Caco-2 (cell line): ENCODE data around the gene KIF16B. TPM values are rescaled to one million over a fixed set of nuclear protein-coding genes. Genes with fewer than 3 reads are reported as not detected.

Experiments used
- BruUV-seq: library from RNA; stranded (reverse); fragments of 400-500 nt; replicated peaks from 2 replicates; lab custom pipeline; 2021; lab: Mats Ljungman, UMichigan
- CTCF ChIA-PET: fragments of 300-600 bp; sonication (Branson Sonifier 250); formaldehyde crosslinking; loops from one replicate; lab custom pipeline; 2022; ENCODE audit warnings: antibody characterized with exemption; lab: Charles Lee
- POLR2A ChIA-PET: fragments of 300-600 bp; sonication (Branson Sonifier 250); formaldehyde crosslinking; loops from one replicate; lab custom pipeline; 2022; ENCODE audit warnings: antibody characterized with exemption; lab: Charles Lee
- DNase-seq, 2 experiments: peaks; one replicate each; pipeline versions ENCODE4 v3.0.0 to v3.0.0-alpha.2; 2020 to 2022
- H3K27me3 ChIP-seq: replicated peaks from 2 replicates; pipeline ENCODE4 v1.6.0; 2011; ENCODE audit warnings: low read length; ENCODE audit not compliant: control insufficient read depth, insufficient read depth
- H3K36me3 ChIP-seq: 2 replicates; pipeline ENCODE4 v1.5.1; 2011; ENCODE audit warnings: low read length; ENCODE audit not compliant: control insufficient read depth, insufficient read depth
- H3K4me1 ChIP-seq: fragments of 250-450 bp; sonication (Bioruptor Pico); 2 replicates; pipeline ENCODE4 v1.5.1; 2020; ENCODE audit warnings: mild to moderate bottlenecking
- H3K4me3 ChIP-seq: 2 replicates; pipeline ENCODE4 v1.5.1; 2011; ENCODE audit warnings: low read depth, mild to moderate bottlenecking, control low read depth, low read length
- H3K9me3 ChIP-seq: fragments of 250-450 bp; sonication (Bioruptor Pico); 2 replicates; pipeline ENCODE4 v1.5.1; 2020; ENCODE audit warnings: mild to moderate bottlenecking, moderate library complexity
- H3K27ac Mint-ChIP-seq: one replicate; pipeline ENCODE4 v1.8.0; 2022; ENCODE audit warnings: mixed read lengths; ENCODE audit not compliant: unreplicated experiment
- H3K27me3 Mint-ChIP-seq: one replicate; pipeline ENCODE4 v1.8.0; 2022; ENCODE audit warnings: mixed read lengths; ENCODE audit not compliant: insufficient read depth, unreplicated experiment
- H3K36me3 Mint-ChIP-seq: one replicate; pipeline ENCODE4 v1.8.0; 2022; ENCODE audit warnings: mild to moderate bottlenecking, mixed read lengths; ENCODE audit not compliant: insufficient read depth, unreplicated experiment
- H3K4me1 Mint-ChIP-seq: one replicate; pipeline ENCODE4 v1.8.0; 2022; ENCODE audit warnings: low read depth, mixed read lengths; ENCODE audit not compliant: unreplicated experiment
- H3K4me3 Mint-ChIP-seq: one replicate; pipeline ENCODE4 v1.8.0; 2022; ENCODE audit warnings: mild to moderate bottlenecking, moderate library complexity, mixed read lengths; ENCODE audit not compliant: unreplicated experiment
- H3K9me3 Mint-ChIP-seq: one replicate; pipeline ENCODE4 v1.8.0; 2022; ENCODE audit warnings: mixed read lengths; ENCODE audit not compliant: unreplicated experiment
- intact Hi-C: fragments of 100-400 bp; cut with micrococcal nuclease; formaldehyde crosslinking; loops from one replicate; pipeline ENCODE4 v1.10.0; 2022; ENCODE audit not compliant: unreplicated experiment
- total RNA-seq: library from RNA; stranded (reverse); gene quantifications from 2 replicates; pipeline ENCODE4 v1.2.3, GENCODE V29; 2022
- TF ChIP-seq, protein P1 (sequence below), 2 experiments: fragments of 200-600 bp in 1 of 2; IDR thresholded peaks; 1 replicate in 1 of 2; 2 replicates in 1 of 2; pipeline versions ENCODE4 v1.5.1 to v1.8.0; 2011 to 2022; ENCODE audit warnings: antibody characterized with exemption in 1 of 2, control low read depth in 1 of 2, inconsistent platforms in 1 of 2, low read depth in 1 of 2, low read length in 1 of 2, mild to moderate bottlenecking in 1 of 2, moderate library complexity in 1 of 2; ENCODE audit not compliant: insufficient read depth in 1 of 2, severe bottlenecking in 1 of 2, unreplicated experiment in 1 of 2

The KIF16B gene
- total RNA-seq, 1 experiment from 2014 or later, result 11.3 TPM

DNA sequence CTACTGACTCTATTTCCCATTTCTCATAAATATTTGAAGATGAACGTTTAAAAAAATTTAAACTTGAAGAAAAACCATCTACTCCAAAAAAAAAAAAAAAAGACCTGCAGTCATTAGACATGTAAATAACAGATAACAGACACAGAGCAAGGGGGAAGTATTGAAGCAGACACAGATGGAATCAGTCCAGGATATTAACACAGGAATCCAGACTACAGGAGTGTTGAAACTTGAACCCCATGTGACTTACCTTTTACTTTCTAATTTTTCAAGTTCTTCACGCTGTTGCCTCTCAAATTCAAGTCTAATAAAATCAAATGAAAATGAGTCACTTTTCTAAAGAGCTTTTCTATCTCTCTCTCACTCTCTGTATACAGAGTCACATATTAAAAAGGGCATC, 191.8 kb downstream of the KIF16B start:
- Histone ChIP-seq H3K4me3 (no peak overlapping the region), H3K27me3 (no peaks in the 10 kb centered on the region), H3K36me3 (no peaks in the 10 kb centered on the region), H3K9me3 (no peaks in the 10 kb centered on the region), H3K4me1 (no peaks in the 10 kb centered on the region)
- ChIA-PET POLR2A (no interaction called here), CTCF (no interaction called here)
- DNase-seq, result no peak
- Mint-ChIP-seq H3K27ac (no peak overlapping the region), H3K9me3 (no peaks in the 10 kb centered on the region), H3K4me1 (no peaks in the 10 kb centered on the region), H3K4me3 (no peak overlapping the region), H3K27me3 (no peaks in the 10 kb centered on the region), H3K36me3 (peaks cover 6% of the 10 kb centered on the region)
- no TSS peak for BruUV-seq
- intact Hi-C loops, result no loop called here
- TF ChIP-seq, protein P1, sequence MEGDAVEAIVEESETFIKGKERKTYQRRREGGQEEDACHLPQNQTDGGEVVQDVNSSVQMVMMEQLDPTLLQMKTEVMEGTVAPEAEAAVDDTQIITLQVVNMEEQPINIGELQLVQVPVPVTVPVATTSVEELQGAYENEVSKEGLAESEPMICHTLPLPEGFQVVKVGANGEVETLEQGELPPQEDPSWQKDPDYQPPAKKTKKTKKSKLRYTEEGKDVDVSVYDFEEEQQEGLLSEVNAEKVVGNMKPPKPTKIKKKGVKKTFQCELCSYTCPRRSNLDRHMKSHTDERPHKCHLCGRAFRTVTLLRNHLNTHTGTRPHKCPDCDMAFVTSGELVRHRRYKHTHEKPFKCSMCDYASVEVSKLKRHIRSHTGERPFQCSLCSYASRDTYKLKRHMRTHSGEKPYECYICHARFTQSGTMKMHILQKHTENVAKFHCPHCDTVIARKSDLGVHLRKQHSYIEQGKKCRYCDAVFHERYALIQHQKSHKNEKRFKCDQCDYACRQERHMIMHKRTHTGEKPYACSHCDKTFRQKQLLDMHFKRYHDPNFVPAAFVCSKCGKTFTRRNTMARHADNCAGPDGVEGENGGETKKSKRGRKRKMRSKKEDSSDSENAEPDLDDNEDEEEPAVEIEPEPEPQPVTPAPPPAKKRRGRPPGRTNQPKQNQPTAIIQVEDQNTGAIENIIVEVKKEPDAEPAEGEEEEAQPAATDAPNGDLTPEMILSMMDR (IDR thresholded peaks at IDR 0.05; ENCODE audit: insufficient read depth in 1 of 2, low read depth in 1 of 2, low read length in 1 of 2, severe bottlenecking in 1 of 2, unreplicated experiment in 1 of 2), result no peak

DNA sequence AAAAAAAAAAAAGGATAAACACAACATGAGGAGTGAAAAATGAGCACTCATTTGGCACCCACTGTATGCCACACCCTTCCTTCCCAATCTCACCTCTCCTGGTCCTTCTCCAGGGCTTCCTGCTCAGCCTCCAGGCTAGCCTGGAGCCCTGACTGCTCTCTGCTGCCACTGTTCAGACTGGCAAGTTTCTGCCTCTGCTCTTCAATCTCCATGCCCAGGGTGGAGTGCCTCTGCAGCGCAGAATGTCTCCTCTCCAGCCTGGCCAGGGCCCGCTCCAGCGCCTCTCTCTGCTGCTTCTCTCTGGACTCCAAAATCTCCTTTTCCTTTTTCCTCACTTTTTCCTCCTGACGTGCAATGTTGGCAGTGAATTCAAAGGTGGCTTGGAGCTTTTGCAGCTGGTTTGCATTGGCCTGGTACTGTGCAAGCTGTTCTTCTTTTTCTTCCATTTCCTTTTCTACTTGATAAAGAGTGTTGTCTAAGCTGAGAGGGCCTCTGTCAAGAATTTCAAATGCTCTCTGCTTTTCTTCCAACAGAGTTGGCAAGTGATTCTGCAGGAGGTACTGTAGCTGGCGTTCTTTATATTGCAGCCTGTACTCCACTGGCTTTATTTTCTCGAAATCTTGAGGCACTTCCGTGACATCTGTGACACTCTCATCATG, 194.4 kb downstream of the KIF16B start:
- Mint-ChIP-seq H3K4me1 (no peaks in the 10 kb centered on the region), H3K27ac (no peak overlapping the region), H3K9me3 (no peaks in the 10 kb centered on the region), H3K4me3 (no peak overlapping the region), H3K36me3 (peaks cover 6% of the 10 kb centered on the region), H3K27me3 (no peaks in the 10 kb centered on the region)
- intact Hi-C loops, result no loop called here
- Histone ChIP-seq H3K36me3 (no peaks in the 10 kb centered on the region), H3K4me1 (no peaks in the 10 kb centered on the region), H3K27me3 (no peaks in the 10 kb centered on the region), H3K4me3 (no peak overlapping the region), H3K9me3 (no peaks in the 10 kb centered on the region)
- no peak for DNase-seq
- BruUV-seq, result no TSS peak
- ChIA-PET POLR2A (no interaction called here), CTCF (no interaction called here)
- TF ChIP-seq, protein P1 (IDR thresholded peaks at IDR 0.05; ENCODE audit: insufficient read depth in 1 of 2, low read depth in 1 of 2, low read length in 1 of 2, severe bottlenecking in 1 of 2, unreplicated experiment in 1 of 2), result no peak

DNA sequence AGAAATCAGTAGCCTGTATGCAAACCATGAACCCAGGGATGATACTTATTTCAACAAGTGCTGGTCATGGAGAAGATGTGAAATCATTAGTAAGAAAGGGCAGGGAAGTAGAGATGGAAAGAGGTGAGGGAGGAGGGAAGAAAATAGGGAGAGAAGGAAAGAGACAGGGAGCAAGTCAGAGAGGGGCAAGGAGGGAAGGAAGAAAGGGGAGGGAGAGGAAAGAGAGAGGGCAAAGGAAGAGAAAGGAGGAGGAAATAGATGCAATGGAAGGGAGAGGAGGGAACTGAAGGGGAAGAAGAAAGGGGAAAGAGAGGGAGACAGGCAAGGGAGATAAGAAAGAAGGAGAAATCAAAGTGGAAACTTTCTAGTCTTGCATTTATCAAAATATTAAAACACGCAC, 195.1 kb downstream of the KIF16B start:
- Mint-ChIP-seq H3K9me3 (no peaks in the 10 kb centered on the region), H3K4me1 (no peaks in the 10 kb centered on the region), H3K36me3 (peaks cover 6% of the 10 kb centered on the region), H3K4me3 (no peak overlapping the region), H3K27ac (no peak overlapping the region), H3K27me3 (no peaks in the 10 kb centered on the region)
- no peaks in the 10 kb centered on the region for H3K4me1 ChIP-seq
- no TSS peak for BruUV-seq
- no peaks in the 10 kb centered on the region for H3K36me3 ChIP-seq
- no peak for DNase-seq
- H3K9me3 ChIP-seq, result no peaks in the 10 kb centered on the region
- no peaks in the 10 kb centered on the region for H3K27me3 ChIP-seq
- ChIA-PET POLR2A (no interaction called here), CTCF (no interaction called here)
- H3K4me3 ChIP-seq, result no peak overlapping the region
- TF ChIP-seq, protein P1 (IDR thresholded peaks at IDR 0.05; ENCODE audit: insufficient read depth in 1 of 2, low read depth in 1 of 2, low read length in 1 of 2, severe bottlenecking in 1 of 2, unreplicated experiment in 1 of 2), result no peak
- intact Hi-C loops, result no loop called here
